Type B pancreatic cell (in vitro differentiated cells): Measurements from ENCODE around the gene AR. TPM values are rescaled to one million over a fixed set of nuclear protein-coding genes. Genes with fewer than 3 reads are reported as not detected.

Experiments
- DNase-seq: peaks from one replicate; pipeline ENCODE4 v3.0.0; 2021; ENCODE audit warnings: mixed read lengths; ENCODE audit not compliant: unreplicated experiment; ENCODE audit errors: extremely low spot score
- H3K27ac Mint-ChIP-seq: 2 replicates; pipeline ENCODE4 v1.8.0; 2021; ENCODE audit warnings: mild to moderate bottlenecking, mixed read lengths
- H3K27me3 Mint-ChIP-seq: 2 replicates; pipeline ENCODE4 v1.8.0; 2021; ENCODE audit warnings: mixed read lengths
- H3K36me3 Mint-ChIP-seq: 2 replicates; pipeline ENCODE4 v1.8.0; 2021; ENCODE audit warnings: mixed read lengths
- H3K4me1 Mint-ChIP-seq: one replicate; pipeline ENCODE4 v1.8.0; 2021; ENCODE audit warnings: mixed read lengths; ENCODE audit not compliant: unreplicated experiment
- H3K4me3 Mint-ChIP-seq: 2 replicates; pipeline ENCODE4 v1.8.0; 2021; ENCODE audit warnings: mild to moderate bottlenecking, mixed read lengths
- H3K9me3 Mint-ChIP-seq: 2 replicates; pipeline ENCODE4 v1.8.0; 2021; ENCODE audit warnings: mixed read lengths
- CTCF ChIP-seq: fragments of 200-600 bp; sonication (generic); conservative IDR thresholded peaks from 2 replicates; pipeline ENCODE4 v1.5.0; 2021; ENCODE audit warnings: antibody characterized with exemption, mild to moderate bottlenecking
- total RNA-seq: library from RNA; stranded (reverse); gene quantifications from 2 replicates; pipeline ENCODE4 v1.2.1, GENCODE V29; 2021; ENCODE audit warnings: low replicate concordance

AR gene
- total RNA-seq, 1 donor from 2014 or later: 1.5 TPM

DNA sequence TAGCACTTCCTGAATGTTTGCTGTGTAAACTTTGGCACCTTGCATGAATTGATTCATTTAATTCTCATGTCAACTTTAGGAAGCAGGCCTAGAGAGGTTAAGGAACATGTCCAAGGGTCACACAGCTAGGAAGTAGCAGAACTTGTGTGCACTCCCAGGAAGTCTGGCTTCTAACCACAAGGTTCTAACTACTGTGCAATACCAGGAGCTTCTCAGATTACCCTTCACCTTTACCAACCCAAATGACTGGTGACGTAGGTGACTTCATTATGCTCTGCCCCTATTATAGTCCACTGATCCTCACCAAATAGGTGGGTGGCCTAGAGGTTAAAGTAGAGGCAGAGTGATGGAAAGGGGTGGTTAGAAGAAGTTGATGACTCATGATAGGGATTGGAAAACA lies 14.4 kb downstream of the AR start:
- no peak overlapping the region for H3K4me3 Mint-ChIP-seq
- DNase-seq: no peak

DNA sequence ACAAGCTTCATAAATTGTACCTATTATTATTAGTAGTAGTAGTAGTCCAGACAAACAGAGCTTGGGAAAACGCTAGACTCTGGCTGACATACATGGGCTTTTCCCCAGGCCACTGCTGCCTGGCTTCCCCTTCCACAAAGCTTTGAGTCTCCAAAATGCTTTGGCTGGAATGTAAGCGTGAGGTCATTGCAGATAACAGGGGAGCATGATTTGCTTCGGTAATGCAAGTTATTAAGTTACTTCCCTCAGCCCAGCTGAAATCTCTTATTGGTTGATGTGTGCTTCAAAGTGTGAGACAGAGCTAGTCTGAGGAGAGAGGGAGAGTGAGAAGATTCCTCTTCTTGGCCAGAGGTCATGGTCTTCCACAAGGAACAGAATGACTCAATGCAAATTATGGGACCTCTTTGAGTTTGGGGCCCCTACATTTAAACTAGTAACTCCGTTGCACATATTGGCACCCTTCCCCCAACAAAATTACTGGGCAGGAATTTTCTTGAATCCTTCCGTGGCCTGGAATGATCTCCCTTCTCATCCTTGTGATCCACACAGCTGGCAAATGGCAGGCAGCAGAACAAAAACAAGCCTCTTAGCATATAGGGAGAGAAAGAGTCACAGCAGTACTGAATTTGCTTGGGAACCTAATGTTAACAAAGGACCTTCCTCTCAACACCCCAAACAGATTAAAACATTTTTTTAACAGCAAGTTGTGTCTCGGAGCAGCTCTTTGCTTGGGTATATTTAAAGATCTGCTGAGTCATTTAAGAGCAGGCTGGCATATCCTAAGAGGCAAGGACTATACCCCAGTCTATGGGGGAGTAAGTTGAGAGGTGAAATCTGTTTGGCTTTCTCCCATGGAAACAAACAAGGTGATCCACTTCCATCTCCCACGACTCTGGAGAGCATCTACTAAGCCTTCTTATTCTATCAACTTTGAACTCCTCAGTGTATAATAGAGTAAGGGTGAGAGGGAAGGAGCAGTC lies 19.9 kb downstream of the AR start:
- H3K4me3 Mint-ChIP-seq: no peak overlapping the region
- TF ChIP-seq CTCF: no peak
- no peaks in the 10 kb centered on the region for H3K27me3 Mint-ChIP-seq
- no peaks in the 10 kb centered on the region for H3K36me3 Mint-ChIP-seq
- H3K27ac Mint-ChIP-seq: no peak overlapping the region
- no peaks in the 10 kb centered on the region for H3K4me1 Mint-ChIP-seq
- H3K9me3 Mint-ChIP-seq: no peaks in the 10 kb centered on the region
- DNase-seq: no peak

More for the DNA sequence above, 14.4 kb downstream of the AR start:
- TF ChIP-seq CTCF: no peak
- Mint-ChIP-seq H3K9me3 (no peaks in the 10 kb centered on the region), H3K27me3 (no peaks in the 10 kb centered on the region), H3K36me3 (no peaks in the 10 kb centered on the region), H3K27ac (no peak overlapping the region), H3K4me1 (no peaks in the 10 kb centered on the region)

DNA sequence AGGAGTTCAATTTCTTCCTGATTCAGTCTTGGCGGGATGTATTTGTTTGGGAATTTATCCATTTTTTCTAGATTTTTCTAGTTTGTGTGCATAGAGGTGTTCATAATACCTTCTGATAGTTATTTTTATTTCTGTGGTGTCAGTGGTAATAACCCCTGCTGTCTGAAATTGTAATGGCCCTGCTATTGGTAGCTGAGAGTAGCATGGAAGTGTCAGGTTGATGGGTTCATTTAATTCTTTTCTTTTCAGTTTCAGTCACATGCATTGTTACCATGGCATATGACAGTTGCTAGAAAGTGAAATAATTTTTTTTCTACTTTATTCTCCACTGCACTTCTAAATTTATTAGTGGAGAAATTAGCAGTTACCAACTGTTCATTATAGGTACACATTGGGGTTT lies 20.7 kb downstream of the AR start:
- H3K27ac Mint-ChIP-seq: no peak overlapping the region
- no peak for TF ChIP-seq CTCF
- H3K9me3 Mint-ChIP-seq: no peaks in the 10 kb centered on the region
- no peak overlapping the region for H3K4me3 Mint-ChIP-seq
- H3K4me1 Mint-ChIP-seq: no peaks in the 10 kb centered on the region
- no peaks in the 10 kb centered on the region for H3K27me3 Mint-ChIP-seq
- no peak for DNase-seq
- no peaks in the 10 kb centered on the region for H3K36me3 Mint-ChIP-seq

DNA sequence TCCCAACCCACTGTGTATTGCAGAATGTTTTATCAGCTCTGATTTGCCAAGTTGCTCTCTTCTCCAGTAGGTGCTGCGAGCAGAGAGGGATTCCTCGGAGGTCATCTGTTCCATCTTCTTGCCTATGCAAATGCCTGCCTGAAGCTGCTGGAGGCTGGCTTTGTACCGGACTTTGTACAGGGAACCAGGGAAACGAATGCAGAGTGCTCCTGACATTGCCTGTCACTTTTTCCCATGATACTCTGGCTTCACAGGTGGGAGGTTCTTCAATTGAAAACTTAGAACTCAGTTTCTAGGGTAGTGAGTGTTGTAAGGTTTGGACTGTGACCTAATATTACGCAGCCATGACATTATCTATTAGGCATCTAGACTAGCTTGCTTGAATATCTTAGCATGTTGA lies 24.9 kb downstream of the AR start:
- DNase-seq: no peak
- Mint-ChIP-seq H3K4me3 (no peak overlapping the region), H3K36me3 (no peaks in the 10 kb centered on the region), H3K27me3 (no peaks in the 10 kb centered on the region), H3K4me1 (no peaks in the 10 kb centered on the region), H3K9me3 (no peaks in the 10 kb centered on the region), H3K27ac (no peak overlapping the region)
- no peak for TF ChIP-seq CTCF

GRCh38 chrX:67570839-67571238 lies 27.0 kb downstream of the AR start:
- Mint-ChIP-seq H3K27me3 (no peaks in the 10 kb centered on the region), H3K4me1 (no peaks in the 10 kb centered on the region), H3K27ac (no peak overlapping the region), H3K4me3 (no peak overlapping the region), H3K9me3 (no peaks in the 10 kb centered on the region), H3K36me3 (no peaks in the 10 kb centered on the region)
- no peak for DNase-seq
- no peak for TF ChIP-seq CTCF
